Retina (tissue), 1 donor: ENCODE results near the gene PHF12.
"Not testable (repeated sequence)": the region's sequence is repeated elsewhere in the genome, so short reads cannot be mapped to it uniquely, and the experiment has no call there.

Experiments
- DNase-seq: peaks from one replicate; pipeline ENCODE4 v3.0.0-alpha.2; 2016

The PHF12 gene

DNA sequence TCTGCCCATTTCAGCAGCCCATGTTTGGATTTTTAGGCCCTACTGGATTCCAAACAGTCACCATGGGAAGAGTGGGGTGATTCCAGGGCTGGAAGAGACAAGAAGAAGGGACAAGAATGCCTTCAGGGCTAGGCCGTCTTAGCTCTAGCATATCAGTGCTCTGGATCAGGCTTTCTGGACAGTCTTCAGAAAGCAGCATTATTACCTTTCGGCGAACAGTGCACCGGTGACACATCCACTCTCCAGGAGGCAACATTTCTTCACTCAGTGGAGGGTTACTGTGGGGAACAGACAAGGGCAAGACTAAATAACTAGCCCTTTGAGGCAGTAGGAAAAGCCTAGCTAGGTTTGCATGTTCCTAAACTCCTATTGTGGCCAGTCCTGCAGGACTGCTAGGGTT is 24.5 kb downstream of the PHF12 start:
- no peak for DNase-seq

DNA sequence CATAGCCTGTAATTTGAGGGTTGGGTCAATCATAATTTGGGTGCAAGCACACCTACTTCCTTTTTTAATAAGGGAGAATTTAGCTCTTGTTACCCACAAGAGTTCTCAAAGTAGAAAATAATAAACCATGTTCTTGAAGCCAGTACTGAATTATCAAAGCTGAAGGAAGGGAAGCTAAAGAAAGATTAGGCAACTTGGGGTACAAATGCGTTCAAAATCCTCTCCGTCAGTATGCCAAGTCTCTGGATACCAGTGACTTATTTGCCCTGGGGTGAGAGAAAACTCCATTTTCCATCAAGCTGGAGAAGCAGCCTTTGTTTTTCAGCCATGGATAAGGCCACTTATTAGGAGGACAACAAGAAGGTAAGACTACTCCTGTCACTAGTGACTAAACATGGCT is 25.0 kb downstream of the PHF12 start:
- DNase-seq = no peak

DNA sequence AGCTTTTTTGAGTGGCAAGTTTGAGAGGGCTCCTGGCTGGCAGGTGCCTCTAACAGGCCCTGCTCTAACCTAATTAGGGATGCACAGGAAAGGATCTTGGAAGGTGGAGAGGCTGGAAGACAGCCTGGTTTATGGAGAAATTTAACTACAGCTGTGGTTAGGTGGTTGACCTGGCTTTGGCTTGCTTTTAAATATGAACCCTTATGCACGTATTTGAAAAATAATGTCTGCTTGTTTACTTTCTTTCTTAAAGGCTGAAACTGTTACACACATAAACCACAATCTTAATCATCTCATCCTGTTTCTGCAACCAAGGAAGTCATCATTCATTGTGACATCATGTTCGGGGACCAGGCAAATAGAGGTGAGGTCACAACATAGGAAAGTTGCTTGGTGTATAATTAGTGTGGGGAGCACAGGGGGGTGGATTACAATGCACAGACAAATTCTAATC is 25.4 kb downstream of the PHF12 start:
- no peak for DNase-seq

DNA sequence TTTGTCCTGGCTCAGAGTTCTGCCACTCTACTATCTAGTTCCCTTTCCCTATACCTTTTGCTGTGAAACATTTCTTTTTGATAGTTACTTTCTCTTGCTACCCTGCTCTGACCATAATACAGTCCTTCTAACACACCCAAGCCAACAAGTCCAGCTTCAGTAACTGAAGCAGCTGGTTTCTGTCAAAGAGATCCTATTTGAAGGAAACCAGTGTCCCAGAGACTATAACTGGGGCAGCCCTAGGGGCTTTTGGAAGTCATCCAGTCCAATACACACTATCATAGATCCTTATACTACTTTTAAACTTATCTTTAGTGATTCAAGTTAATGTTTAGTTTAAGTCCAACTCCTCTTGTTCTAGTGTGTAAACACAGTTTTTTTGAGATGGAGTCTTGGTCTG is 31.1 kb downstream of the PHF12 start:
- DNase-seq = no peak

DNA sequence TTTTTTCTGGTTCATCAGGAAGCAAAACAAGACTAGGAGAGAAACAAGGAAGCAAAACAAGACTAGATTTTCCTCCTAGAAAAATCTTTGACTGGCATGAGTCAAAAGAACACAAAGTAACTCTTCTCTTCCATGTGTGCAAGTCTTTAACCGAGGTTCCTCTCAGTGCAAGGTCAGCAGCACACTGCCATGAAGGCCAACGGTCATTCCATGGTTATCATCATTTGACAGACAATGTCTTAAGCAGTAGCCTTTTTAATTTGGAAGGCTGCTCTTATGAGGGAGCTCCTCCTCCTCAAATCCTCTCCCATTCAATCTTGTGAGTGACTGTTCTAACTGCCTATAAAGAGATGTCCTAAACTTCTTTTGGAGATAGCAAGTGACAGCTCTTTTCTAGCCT is 33.0 kb downstream of the PHF12 start:
- DNase-seq = no peak

DNA sequence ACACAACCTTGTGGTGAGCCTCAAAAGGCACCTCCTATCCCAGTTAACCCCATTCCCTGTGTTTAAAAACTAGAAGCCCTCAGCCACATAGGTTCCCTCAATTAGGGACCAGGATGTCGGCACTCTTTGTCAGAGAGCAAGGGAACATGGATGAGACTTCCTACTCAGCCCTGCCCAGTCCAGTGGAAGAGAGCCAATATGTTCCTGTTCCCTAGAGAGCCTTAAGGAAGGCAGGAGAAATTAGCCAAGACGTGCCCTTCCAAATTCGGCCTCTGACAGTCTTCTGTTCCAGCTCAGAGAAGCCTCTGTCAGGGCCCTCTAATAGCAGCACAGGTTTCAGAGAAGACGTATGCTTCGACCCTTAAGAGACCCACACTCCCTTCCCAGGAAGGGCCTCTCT is 33.9 kb downstream of the PHF12 start:
- DNase-seq = no peak

DNA sequence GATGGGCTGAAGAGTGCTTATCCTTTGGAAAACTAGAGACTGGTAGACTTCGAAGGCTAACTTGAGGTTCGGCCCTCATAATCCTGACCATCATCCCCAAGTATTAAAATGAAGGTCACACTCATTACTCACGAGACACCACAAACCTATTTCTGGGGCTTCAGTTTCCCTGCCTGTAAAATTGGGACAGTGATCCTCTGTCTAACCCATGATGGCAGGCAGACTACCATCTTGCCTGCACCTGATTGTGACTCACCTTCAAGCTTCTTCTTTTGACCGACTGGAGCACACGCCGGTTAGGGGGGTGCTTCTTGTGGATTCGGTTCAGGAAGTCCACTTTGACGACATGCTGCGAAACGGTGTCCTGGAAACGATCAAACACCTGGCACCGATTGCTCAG is 34.3 kb downstream of the PHF12 start:
- no peak for DNase-seq

DNA sequence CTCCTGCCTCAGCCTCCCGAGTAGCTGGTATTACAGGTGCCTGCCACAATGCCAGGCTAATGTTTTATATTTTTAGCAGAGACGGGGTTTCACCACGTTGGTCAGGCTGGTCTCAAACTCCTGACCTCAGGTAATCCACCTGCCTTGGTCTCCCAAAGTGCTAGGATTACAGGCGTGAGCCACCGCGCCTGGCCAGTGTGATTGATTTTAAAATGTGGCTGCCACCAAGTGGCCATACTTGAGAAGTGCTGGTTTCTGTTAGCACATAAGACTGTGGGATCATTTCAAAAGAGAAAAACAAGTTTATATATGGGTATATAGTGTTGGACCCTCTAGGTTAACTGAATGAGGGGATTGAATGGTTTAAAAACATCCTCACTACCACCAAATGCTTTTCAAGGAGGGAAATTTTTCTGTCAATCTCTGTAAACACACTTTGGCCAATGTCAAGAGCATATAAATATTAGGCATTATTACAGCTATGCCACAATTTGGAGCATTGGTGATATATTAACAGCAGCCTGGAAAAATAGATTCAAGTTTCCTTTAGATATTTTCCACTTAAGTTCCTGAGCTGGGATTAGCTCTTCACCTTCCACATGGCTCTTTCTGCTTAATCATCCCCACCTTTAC is 34.9 kb downstream of the PHF12 start:
- no peak for DNase-seq

DNA sequence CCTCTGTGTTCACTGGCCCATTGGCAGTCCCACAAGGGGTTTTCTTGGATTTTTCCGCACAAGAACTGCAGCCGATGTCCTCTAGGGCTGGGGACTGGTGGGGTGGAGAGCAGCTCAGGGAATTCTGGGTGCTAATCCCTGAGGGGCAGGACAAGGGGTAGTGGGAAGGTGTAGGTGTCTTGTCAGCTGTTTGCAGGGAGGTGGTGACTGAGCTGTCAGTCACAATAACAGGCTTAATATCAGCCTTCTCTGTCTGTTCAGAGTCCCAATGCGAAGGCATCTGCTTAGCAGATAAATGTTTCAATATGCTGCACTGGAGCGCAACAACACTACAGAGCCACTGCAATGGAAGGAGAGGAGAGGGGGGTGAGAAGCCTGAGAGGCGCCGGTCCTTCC is 38.4 kb downstream of the PHF12 start:
- no peak for DNase-seq

DNA sequence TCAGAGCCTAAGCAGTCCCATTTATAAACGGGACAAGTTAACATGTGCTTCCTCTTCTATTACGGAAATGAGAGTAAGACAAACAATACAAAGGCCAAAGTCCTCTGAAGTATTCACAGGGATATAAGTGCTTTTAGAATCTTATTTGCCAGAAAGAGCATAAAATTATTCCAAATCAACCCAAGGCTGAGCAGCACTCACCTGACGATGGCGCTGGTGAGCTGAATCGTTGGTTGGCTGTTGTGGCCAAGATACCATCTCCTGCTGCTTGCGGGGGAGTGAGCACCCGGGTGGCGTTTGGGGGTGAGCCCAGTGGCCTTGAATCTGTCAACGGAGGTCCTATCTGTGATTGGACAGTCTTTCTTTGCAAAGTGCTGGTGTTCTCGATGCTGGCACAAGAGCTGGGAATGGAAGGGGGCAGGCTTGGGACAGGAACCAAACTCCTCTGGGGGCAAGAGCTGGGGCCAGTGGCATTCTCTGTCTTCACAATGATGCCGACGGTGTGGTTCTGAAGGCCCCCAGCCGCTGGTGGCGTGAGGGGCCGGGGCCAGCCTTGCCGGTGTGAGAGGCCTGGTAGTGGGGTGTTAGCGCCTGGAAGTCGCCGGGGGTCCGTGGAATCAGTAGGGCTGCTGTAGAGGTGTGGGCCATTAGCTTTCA is 38.9 kb downstream of the PHF12 start:
- DNase-seq = no peak

DNA sequence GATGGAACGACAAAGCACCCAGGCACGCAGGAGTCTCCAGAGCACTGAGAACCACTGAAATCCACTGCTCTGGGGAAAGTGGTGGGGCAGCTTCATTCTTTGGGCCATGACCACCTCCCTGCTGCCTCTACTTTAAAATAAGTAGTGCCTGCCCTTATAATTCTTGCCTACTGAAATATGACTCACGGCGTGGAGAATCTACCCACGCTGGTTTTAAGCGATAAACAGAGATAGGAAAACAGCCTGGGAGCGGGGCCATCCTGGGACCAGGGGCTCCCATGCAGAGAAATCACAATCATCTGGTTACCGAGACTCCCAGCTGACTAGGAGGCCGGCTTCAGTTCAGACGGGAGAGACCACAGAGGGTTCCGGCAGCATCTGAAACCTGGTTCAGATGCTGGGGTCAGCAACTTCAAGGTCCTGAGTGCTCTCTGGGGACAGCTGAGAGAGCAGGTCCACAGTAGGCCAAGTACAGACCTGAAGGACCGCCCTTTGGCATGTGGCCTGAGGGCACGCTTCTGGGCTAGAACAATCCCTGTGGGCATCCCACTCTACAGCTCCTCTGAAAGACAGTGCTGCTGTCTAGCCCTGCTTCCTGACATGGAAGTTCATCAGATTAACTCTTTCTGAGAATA is 39.8 kb downstream of the PHF12 start:
- no peak for DNase-seq

DNA sequence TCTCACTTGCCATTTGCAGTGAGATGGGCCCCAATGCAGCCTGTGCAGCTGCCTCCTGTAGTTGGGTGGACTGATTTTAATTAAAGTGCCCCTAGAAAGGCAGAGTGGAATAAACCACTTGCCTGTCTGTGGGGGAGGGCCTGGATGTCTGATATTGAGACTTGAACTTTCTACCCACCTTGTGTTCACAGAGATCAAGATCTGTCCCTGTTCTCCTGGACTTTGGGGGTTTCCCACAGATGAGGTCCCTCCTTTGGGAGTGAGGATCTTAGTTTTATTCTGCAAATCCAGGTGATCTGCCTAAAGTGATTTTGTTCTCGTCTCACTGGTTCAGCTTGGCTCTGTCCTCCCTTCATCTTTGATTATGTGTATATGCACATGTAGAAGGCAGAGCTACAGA is 40.8 kb downstream of the PHF12 start:
- no peak for DNase-seq

DNA sequence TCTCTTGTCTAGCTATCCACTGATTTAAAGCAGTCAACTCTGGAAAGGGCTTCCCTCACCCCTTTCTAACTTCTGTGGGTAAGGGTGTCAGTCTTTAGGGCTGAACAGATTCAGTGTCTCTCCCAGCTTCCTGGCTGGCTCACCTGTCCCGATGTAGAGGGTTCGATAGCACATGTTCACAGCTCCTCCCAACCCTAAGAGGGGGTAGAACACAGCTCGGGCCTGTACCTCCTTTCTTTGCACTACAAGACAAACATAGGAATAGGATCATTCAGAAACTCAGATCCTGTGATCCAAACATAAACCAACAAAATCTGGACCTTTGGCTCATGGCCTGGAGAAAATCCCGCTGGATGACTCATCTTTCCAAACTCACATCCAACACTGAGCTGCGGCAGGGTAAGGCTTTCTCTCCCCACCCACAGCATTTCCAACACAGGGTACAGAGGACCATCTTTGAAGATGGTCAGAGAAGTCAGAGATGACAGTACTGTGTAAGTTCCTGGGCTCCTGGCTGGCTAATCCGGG is 42.6 kb downstream of the PHF12 start:
- DNase-seq = no peak

DNA sequence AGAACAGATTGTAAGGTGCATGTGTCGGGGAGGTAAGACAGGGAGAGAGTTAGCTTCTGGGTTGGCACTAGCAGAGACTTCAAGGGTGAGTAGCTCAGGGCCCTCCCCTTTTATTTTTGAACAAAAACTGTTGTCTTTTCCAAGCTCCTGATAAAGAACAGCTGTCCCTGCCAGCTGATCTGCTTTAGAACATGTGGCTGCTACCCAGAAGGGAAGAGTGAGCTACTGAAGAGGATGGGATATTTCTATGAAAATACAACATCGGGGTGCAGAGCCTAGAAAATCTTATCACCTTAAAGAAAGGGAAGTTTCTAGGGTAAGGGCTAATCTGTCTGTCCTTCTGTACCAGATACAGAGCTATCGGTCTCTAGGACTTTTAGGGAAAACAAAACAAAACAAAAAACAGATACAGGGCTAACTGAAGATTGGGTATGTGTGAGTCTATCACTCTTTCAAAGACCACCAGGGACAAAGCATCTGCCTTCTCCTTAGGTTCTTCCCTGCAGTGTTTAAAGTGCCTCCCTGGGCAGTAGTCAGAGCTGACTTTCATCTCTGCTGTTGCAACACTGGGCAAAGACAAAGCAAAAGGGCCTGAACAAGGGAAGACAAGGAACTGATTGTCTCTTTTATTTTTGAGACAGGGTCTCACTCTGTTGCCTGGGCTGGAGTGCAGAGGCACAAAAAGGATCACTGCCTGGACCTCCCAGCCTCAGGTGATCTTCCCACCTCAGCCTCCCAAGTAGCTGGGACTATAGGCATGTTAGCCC is 43.4 kb downstream of the PHF12 start:
- no peak for DNase-seq

DNA sequence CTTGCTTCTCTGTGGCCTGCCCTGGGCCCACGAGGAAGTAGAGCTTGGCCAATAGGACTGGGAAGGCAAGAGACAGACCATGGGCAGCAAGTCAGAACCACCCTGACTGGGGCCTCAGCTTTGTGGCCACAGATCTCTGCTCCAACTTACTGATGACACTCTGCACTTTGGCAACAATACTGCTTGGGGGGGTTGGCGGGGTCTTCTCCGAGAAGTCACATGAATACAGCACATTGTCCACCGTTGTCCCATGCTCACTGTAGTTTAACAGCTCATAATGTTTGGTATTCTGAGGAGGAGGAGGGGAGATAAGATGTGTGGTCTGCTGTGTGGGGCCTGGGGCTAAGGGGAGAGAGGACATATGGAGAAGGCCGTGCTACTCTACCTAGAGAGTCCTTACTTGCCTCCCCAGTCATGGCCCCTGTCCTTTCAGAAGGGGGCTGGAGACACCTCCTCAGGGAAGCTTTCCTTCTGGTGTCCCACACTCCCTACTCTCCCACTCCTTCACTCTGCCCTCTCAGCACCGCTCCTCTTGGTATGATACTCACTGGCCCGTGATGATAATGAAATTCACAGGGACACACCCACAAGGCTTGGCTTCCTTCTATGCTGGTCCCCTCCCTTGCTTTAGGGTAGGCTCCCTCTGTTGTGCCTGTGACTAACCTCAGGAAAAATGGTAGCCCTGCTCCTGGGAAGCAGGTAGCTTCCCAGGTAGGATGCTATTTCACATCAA is 44.4 kb downstream of the PHF12 start:
- DNase-seq = no peak

DNA sequence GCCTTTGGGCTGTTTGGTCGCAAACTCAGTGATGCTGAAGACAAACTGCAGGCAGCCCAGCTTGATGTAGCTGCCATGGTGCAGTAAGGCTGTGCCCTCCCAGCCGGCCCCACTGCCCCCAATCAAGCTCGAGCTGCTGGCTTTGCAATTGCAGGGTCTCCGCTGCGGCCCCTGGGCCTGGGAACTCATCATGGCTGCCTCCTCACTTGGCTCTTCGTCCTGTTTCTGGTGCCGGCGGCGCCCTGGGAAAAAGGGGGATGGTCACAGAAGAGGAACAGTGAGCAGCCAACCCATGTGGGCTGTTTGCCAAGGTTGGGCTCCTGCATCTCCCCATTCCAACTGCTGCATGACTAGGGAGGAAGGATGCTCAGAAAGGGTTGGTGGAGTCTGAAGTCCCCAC is 45.0 kb downstream of the PHF12 start:
- DNase-seq = no peak

DNA sequence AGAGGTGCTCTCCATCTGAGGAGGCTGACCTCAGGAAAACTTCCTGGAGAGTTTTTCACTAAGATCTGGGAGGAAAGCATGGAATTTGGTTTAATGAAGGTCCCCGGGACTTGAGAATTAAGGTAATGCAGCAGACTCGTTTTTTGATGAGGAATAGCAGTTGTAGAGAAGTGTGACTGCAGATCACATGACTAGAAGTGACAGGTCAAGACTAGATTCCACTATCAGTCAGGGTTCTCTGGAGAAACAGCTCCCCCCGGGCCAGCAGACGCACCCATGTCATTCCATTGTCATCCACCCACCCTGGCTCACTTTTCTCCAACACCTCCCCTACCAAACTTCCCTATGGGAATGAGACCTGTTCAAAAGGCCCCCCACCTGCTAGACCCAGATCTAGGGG is 46.5 kb downstream of the PHF12 start:
- DNase-seq = no peak

DNA sequence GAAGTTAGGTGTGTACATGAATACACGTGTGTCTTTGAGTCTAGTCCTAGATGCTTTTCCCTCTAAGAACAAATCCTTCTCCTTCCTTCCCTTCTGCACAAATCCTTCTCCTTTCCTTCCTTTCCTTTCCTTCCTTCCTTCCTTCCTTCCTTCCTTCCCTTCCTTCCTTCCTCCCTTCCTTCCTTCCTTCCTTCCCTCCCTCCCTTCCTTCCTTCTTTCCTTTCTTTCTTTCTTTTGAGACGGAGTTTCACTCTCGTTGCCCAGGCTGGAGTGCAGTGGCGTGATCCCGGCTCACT is 47.8 kb downstream of the PHF12 start:
- not testable (repeated sequence) for DNase-seq

DNA sequence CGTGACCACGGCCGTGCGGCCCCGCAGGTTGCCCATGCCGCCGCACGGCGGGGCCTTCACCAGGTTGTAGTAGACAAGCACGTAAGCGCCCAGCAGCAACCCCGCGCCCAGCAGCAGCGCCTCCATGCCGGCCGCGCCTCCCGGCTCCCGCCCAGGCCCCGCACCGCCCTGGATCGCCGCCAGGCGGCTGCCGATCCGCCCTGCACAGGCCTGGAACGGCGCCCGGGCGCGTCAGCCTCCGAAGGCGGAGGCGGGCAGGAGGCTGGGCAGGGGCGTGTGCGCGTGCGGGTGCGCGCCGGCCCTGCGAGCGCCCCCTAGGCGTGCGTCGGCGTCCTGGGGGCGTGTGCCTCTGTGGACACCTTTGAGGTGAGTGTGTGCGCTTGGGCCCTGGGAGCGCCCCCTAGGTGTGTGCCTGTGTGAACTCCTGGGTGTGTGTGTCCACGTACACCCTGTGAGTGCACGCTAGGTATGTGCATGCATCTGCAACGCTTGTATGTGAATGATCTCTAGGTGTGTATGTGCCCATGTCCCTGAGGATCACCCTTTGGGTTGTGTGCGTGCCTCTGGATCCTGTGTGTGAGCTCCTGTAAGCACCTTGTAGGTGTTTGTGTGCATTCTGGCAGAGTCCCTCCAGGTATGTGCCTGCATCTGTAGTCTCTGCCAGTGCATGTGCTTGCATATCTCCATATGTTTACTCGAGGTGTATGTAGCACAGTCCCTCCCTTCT is 48.3 kb downstream of the PHF12 start, which contains the start of gene DHRS13:
TSS of gene DHRS13 (minus strand) at position 261 of the 727 bp plus-strand sequence. CDS start at position 126, 135 bp downstream.
- peak; percentile 95 for DNase-seq

DNA sequence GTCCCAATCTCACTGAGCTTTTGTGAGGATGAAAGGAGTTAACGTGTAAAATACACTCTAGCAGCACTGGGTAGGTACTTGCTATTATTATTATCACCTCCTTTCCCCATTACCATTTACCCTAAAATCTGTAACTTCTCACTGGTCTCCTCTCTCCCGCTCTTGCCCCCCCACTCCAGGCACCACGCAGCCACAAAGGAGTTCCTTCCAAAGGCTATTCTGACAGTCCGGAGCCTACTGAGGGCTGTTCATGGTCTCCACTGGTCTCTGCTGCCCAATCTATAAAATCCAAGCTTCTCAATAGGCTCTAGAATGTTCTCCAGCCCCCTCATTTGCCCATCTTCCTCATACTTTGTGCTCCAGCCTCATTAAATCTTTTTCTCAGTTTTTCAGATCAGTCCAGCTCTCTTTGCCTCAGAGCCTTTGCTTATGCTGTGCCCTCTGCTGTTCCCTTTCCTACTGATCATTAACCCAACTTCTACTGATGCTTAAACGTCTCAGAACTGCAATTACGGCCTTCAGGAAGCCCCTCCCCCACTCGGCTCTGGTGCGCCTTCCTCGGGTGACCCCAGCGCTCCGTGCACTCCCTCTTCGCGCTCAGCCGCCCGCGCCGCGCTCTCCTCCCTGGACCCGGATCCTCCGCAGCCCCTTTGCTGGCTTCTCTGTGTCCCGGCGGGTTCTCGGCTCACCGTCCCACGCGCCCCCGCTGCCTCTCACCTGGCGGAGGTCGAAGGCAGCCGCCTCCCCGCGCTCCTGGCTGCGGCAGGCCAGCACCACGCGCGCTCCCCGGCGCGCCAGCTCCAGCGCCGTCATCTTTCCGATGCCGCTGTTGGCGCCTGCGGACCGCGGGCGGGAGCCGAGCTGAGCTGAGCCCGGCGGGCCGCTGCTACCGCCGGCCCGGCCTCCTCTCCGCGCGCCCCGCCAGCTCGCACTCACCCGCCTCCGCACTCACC is 49.2 kb downstream of the PHF12 start:
- DNase-seq = peak; percentile 90
